Naive thymus-derived CD4-positive, alpha-beta T cell (primary cell): ENCODE data around the gene EPS8. TPM values are rescaled to one million over a fixed set of nuclear protein-coding genes. Genes with fewer than 3 reads are reported as not detected.

Source experiments
- ATAC-seq: fragments of 150-1000 bp; cut with Tn5 transposase; 2 replicates; pipeline ENCODE4 v1.10.0; 2021; ENCODE audit warnings: mild to moderate bottlenecking, moderate library complexity
- CTCF ChIA-PET: fragments of 350-600 bp; sonication (Branson Sonifier 250); formaldehyde crosslinking; loops from one replicate; lab custom pipeline; 2021; ENCODE audit warnings: antibody characterized with exemption; lab: Charles Lee
- POLR2A ChIA-PET: fragments of 350-600 bp; sonication (Branson Sonifier 250); formaldehyde crosslinking; loops from one replicate; lab custom pipeline; 2021; ENCODE audit warnings: antibody characterized with exemption, inconsistent platforms; lab: Charles Lee
- DNase-seq, 9 donors: peaks; one replicate each; pipeline versions ENCODE4 v3.0.0 to v3.0.0-alpha.2; 2020 to 2022; ENCODE audit warnings: mixed read lengths in 1 of 9
- H3K27ac ChIP-seq: one replicate; pipeline ENCODE4 v1.7.0; 2013; ENCODE audit warnings: mild to moderate bottlenecking, low read depth, low read length, moderate library complexity
- H3K27me3 ChIP-seq, 2 donors: one replicate each; pipeline ENCODE4 v1.7.0; 2013; ENCODE audit warnings: low read length in 2 of 2, mild to moderate bottlenecking in 2 of 2, moderate library complexity in 2 of 2; ENCODE audit not compliant: control insufficient read depth in 2 of 2, insufficient read depth in 2 of 2
- H3K36me3 ChIP-seq, 3 experiments: 1 replicate in 2 of 3; 2 replicates in 1 of 3; pipeline ENCODE4 v1.7.0; 2013; ENCODE audit warnings: low read length in 3 of 3, mild to moderate bottlenecking in 3 of 3, moderate library complexity in 1 of 3; ENCODE audit not compliant: insufficient read depth in 3 of 3, control insufficient read depth in 2 of 3
- H3K4me1 ChIP-seq, 2 donors: one replicate each; pipeline ENCODE4 v1.7.0; 2013; ENCODE audit warnings: low read length in 2 of 2, mild to moderate bottlenecking in 2 of 2, moderate library complexity in 1 of 2; ENCODE audit not compliant: control insufficient read depth in 2 of 2, insufficient read depth in 2 of 2
- H3K4me3 ChIP-seq: 2 replicates; pipeline ENCODE4 v1.7.0; 2013; ENCODE audit warnings: mild to moderate bottlenecking, low read length
- H3K9me3 ChIP-seq, 3 experiments: 1 replicate in 2 of 3; 2 replicates in 1 of 3; pipeline ENCODE4 v1.7.0; 2013; ENCODE audit warnings: low read length in 3 of 3; ENCODE audit not compliant: control insufficient read depth in 2 of 3
- H3K27ac Mint-ChIP-seq, 9 donors: one replicate each; pipeline ENCODE4 v1.8.0; 2020 to 2022; ENCODE audit warnings: mixed read lengths in 9 of 9, mild to moderate bottlenecking in 8 of 9, moderate library complexity in 5 of 9, inconsistent platforms in 2 of 9
- H3K27me3 Mint-ChIP-seq, 5 donors: one replicate each; pipeline ENCODE4 v1.8.0; 2021 to 2022; ENCODE audit warnings: mixed read lengths in 5 of 5, mild to moderate bottlenecking in 1 of 5
- H3K36me3 Mint-ChIP-seq, 5 donors: one replicate each; pipeline ENCODE4 v1.8.0; 2020 to 2022; ENCODE audit warnings: mixed read lengths in 5 of 5, mild to moderate bottlenecking in 3 of 5, inconsistent platforms in 1 of 5
- H3K4me1 Mint-ChIP-seq, 7 donors: one replicate each; pipeline ENCODE4 v1.8.0; 2020 to 2022; ENCODE audit warnings: mixed read lengths in 7 of 7, mild to moderate bottlenecking in 3 of 7, inconsistent platforms in 1 of 7
- H3K4me3 Mint-ChIP-seq, 10 donors: one replicate each; pipeline ENCODE4 v1.8.0; 2020 to 2022; ENCODE audit warnings: mild to moderate bottlenecking in 10 of 10, mixed read lengths in 10 of 10, moderate library complexity in 6 of 10, inconsistent platforms in 2 of 10
- H3K9me3 Mint-ChIP-seq, 11 donors: one replicate each; pipeline ENCODE4 v1.8.0; 2020 to 2022; ENCODE audit warnings: mixed read lengths in 11 of 11, mild to moderate bottlenecking in 4 of 11, inconsistent platforms in 1 of 11, moderate library complexity in 1 of 11
- intact Hi-C, 2 donors: fragments of 100-400 bp; cut with micrococcal nuclease; formaldehyde crosslinking; loops; one replicate each; pipeline ENCODE4 v1.15.1; 2023
- polyA plus RNA-seq, 2 donors: library from polyadenylated mRNA; unstranded; fragments of 300-500 nt; fragmentation: Illumina TruSeq; gene quantifications; one replicate each; pipeline ENCODE4 v1.2.3, GENCODE V29; 2021
- total RNA-seq, 6 experiments: library from RNA in 5 of 6; stranded (reverse) in 5 of 6; gene quantifications; 1 replicate in 5 of 6; 2 replicates in 1 of 6; pipeline ENCODE4 v1.2.3 and lab custom pipeline; 2021 to 2026

EPS8 gene
- total and polyA plus RNA-seq, 7 experiments from 2014 or later, result 1.9 to 3.1 (median 2.5) TPM

GRCh38 chr12:15600223-15600935, 188.8 kb downstream of the EPS8 start:
- H3K36me3 ChIP-seq, result no peaks in the 10 kb centered on the region
- H3K4me1 ChIP-seq, result no peaks in the 10 kb centered on the region
- Mint-ChIP-seq H3K4me1 (no peaks in the 10 kb centered on the region), H3K9me3 (peaks cover 0 to 2% (median 0%) of the 10 kb centered on the region in 11 donors), H3K27me3 (peaks cover 0 to 9% (median 0%) of the 10 kb centered on the region in 5 donors), H3K27ac (no peak overlapping the region), H3K4me3 (no peak overlapping the region), H3K36me3 (peaks cover 0 to 9% (median 4%) of the 10 kb centered on the region in 5 donors)
- no peak overlapping the region for H3K4me3 ChIP-seq
- intact Hi-C loops, result no loop called here
- H3K9me3 ChIP-seq, result no peaks in the 10 kb centered on the region
- H3K27ac ChIP-seq, result no peak overlapping the region
- DNase-seq (no peak), ATAC-seq (no peak)
- no peaks in the 10 kb centered on the region for H3K27me3 ChIP-seq
- ChIA-PET POLR2A (no interaction called here), CTCF (no interaction called here)

GRCh38 chr12:15599266-15600037, 189.7 kb downstream of the EPS8 start:
- ATAC-seq, result no peak
- Mint-ChIP-seq H3K9me3 (peaks cover 0 to 2% (median 0%) of the 10 kb centered on the region in 11 donors), H3K4me3 (no peak overlapping the region), H3K27ac (no peak overlapping the region), H3K36me3 (peaks cover 0 to 12% (median 5%) of the 10 kb centered on the region in 5 donors), H3K4me1 (no peaks in the 10 kb centered on the region), H3K27me3 (peaks cover 0 to 9% (median 0%) of the 10 kb centered on the region in 5 donors)
- H3K4me3 ChIP-seq, result no peak overlapping the region
- H3K27ac ChIP-seq, result no peak overlapping the region
- ChIA-PET CTCF (interaction anchor here (0.6 to 1.1 kb wide), 2 partner anchors 299 to 549 kb away, joined by 4 read pairs; no protein-coding TSS in a partner anchor), POLR2A (interaction anchor here (0.6 kb wide), 1 partner anchor 60 kb away, joined by 3 read pairs; no protein-coding TSS in a partner anchor)
- no peak for DNase-seq
- H3K9me3 ChIP-seq, result no peaks in the 10 kb centered on the region
- H3K27me3 ChIP-seq, result no peaks in the 10 kb centered on the region
- H3K4me1 ChIP-seq, result no peaks in the 10 kb centered on the region
- intact Hi-C loops, result no loop called here
- no peaks in the 10 kb centered on the region for H3K36me3 ChIP-seq

GRCh38 chr12:15597125-15597830, 191.9 kb downstream of the EPS8 start:
- no peaks in the 10 kb centered on the region for H3K9me3 ChIP-seq
- H3K36me3 ChIP-seq, result no peaks in the 10 kb centered on the region
- H3K27me3 ChIP-seq, result no peaks in the 10 kb centered on the region
- H3K27ac Mint-ChIP-seq, result no peak overlapping the region
- ATAC-seq, result no peak
- H3K4me1 Mint-ChIP-seq, result no peaks in the 10 kb centered on the region
- no peak overlapping the region for H3K27ac ChIP-seq
- no peak overlapping the region for H3K4me3 ChIP-seq
- DNase-seq, result no peak
- H3K4me1 ChIP-seq, result no peaks in the 10 kb centered on the region
- intact Hi-C loops, result no loop called here
- H3K9me3 Mint-ChIP-seq, result peaks cover 0 to 2% (median 0%) of the 10 kb centered on the region in 11 donors
- H3K4me3 Mint-ChIP-seq, result no peak overlapping the region
- POLR2A ChIA-PET, result interaction anchor here (0.7 kb wide), 1 partner anchor 250 kb away, joined by 3 read pairs; no protein-coding TSS in a partner anchor
- CTCF ChIA-PET, result no interaction called here
- peaks cover 0 to 13% (median 5%) of the 10 kb centered on the region in 5 donors for H3K36me3 Mint-ChIP-seq
- H3K27me3 Mint-ChIP-seq, result peaks cover 0 to 5% (median 0%) of the 10 kb centered on the region in 5 donors

- no peaks in the 10 kb centered on the region for H3K27me3 ChIP-seq
- H3K36me3 ChIP-seq, result no peaks in the 10 kb centered on the region
- intact Hi-C loops, result no loop called here
- no peak for DNase-seq
- H3K4me1 ChIP-seq, result no peaks in the 10 kb centered on the region
- Mint-ChIP-seq H3K4me1 (no peaks in the 10 kb centered on the region), H3K27ac (peak overlapping the region in 1 of 9 donors; percentile 43), H3K36me3 (peaks cover 0 to 16% (median 5%) of the 10 kb centered on the region in 5 donors), H3K4me3 (no peak overlapping the region), H3K9me3 (no peaks in the 10 kb centered on the region), H3K27me3 (no peaks in the 10 kb centered on the region)
- no peak overlapping the region for H3K4me3 ChIP-seq
- POLR2A ChIA-PET, result no interaction called here
- CTCF ChIA-PET, result no interaction called here
- ATAC-seq, result no peak
- no peaks in the 10 kb centered on the region for H3K9me3 ChIP-seq
- H3K27ac ChIP-seq, result no peak overlapping the region
Measured at GRCh38 chr12:15596174-15596573, 193.0 kb downstream of the EPS8 start.

GRCh38 chr12:15592934-15593333, 196.3 kb downstream of the EPS8 start:
- intact Hi-C loops, result loop anchor here in 1 of 2 donors (5.0 kb wide), 1 partner anchor 109 kb away; no protein-coding TSS in a partner anchor
- DNase-seq (no peak), ATAC-seq (no peak)
- Histone ChIP-seq H3K4me3 (no peak overlapping the region), H3K27ac (no peak overlapping the region), H3K36me3 (no peaks in the 10 kb centered on the region), H3K27me3 (no peaks in the 10 kb centered on the region), H3K4me1 (peaks cover 0 to 5% of the 10 kb centered on the region in 2 donors), H3K9me3 (no peaks in the 10 kb centered on the region)
- POLR2A ChIA-PET, result interaction anchor here (0.7 kb wide), 1 partner anchor 1183 kb away, joined by 3 read pairs; no protein-coding TSS in a partner anchor
- Mint-ChIP-seq H3K27ac (peak overlapping the region in 1 of 9 donors; percentile 9), H3K27me3 (peaks cover 0 to 4% (median 0%) of the 10 kb centered on the region in 5 donors), H3K9me3 (no peaks in the 10 kb centered on the region), H3K4me3 (no peak overlapping the region), H3K4me1 (peaks cover 0 to 12% (median 8%) of the 10 kb centered on the region in 7 donors), H3K36me3 (peaks cover 0 to 22% (median 11%) of the 10 kb centered on the region in 5 donors)
- CTCF ChIA-PET, result interaction anchor here (1.3 to 3.4 kb wide), 2 partner anchors 263 to 281 kb away, joined by 3 to 31 read pairs; no protein-coding TSS in a partner anchor

- POLR2A ChIA-PET, result no interaction called here
Measured at GRCh38 chr12:15591811-15592210, 197.4 kb downstream of the EPS8 start.

More at GRCh38 chr12:15591811-15592210, 197.4 kb downstream of the EPS8 start:
- CTCF ChIA-PET, result interaction anchor here (0.6 to 3.4 kb wide), 7 partner anchors 126 to 923 kb away, joined by 3 to 31 read pairs (median 3); no protein-coding TSS in a partner anchor
- H3K9me3 ChIP-seq, result no peaks in the 10 kb centered on the region
- no peak for DNase-seq
- intact Hi-C loops, result loop anchor here in 1 of 2 donors (5.0 kb wide), 1 partner anchor 110 kb away; no protein-coding TSS in a partner anchor
- no peaks in the 10 kb centered on the region for H3K27me3 ChIP-seq
- no peak overlapping the region for H3K4me3 ChIP-seq
- peaks cover 0 to 5% of the 10 kb centered on the region in 2 donors for H3K4me1 ChIP-seq
- H3K36me3 Mint-ChIP-seq, result peaks cover 0 to 22% (median 13%) of the 10 kb centered on the region in 5 donors
- peaks cover 0 to 12% (median 8%) of the 10 kb centered on the region in 7 donors for H3K4me1 Mint-ChIP-seq
- H3K4me3 Mint-ChIP-seq, result no peak overlapping the region
- H3K36me3 ChIP-seq, result no peaks in the 10 kb centered on the region
- H3K9me3 Mint-ChIP-seq, result no peaks in the 10 kb centered on the region
- H3K27me3 Mint-ChIP-seq, result peaks cover 0 to 4% (median 0%) of the 10 kb centered on the region in 5 donors
- ATAC-seq, result no peak
- H3K27ac Mint-ChIP-seq, result no peak overlapping the region
- no peak overlapping the region for H3K27ac ChIP-seq
